Activated CD4-positive, alpha-beta T cell treated with anti-CD3 and anti-CD28 coated beads for 1 hour (primary cell): ENCODE data around the gene RHBDL2.
"Not testable (repeated sequence)": the region's sequence is repeated elsewhere in the genome, so short reads cannot be mapped to it uniquely, and the experiment has no call there.

Experiments used
- DNase-seq: peaks from one replicate; pipeline ENCODE4 v3.0.0-alpha.2; 2020

Gene RHBDL2

GRCh38 chr1:38873027-38873969, 68.3 kb downstream of the RHBDL2 start, which contains the start of gene MYCBP:
Gene MYCBP (minus strand): TSS chr1:38873348. CDS start chr1:38873305, 43 bp downstream.
- DNase-seq, result peak; percentile 97

- DNase-seq, result peak; percentile 16
Observed at GRCh38 chr1:38872401-38873026, 69.1 kb downstream of the RHBDL2 start.

DNA sequence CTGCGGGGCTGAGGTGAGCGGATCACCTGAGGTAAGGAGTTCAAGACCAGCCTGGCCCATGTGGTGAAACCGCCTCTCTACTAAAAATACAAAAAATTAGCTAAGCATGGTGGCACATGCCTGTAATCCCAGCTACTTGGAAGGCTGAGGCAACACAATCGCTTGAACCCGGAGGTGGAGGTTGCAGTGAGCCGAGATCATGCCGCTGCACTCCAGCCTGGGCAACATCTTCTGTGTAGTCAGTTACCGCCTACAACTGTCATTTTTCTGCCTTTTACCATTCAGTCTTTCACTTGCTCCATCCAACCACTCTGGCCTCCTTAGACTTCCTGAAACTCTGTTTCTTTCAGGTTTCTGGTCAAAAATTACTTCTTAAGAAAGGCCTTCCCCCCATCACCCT, 70.6 kb downstream of the RHBDL2 start:
- DNase-seq, result no peak

DNA sequence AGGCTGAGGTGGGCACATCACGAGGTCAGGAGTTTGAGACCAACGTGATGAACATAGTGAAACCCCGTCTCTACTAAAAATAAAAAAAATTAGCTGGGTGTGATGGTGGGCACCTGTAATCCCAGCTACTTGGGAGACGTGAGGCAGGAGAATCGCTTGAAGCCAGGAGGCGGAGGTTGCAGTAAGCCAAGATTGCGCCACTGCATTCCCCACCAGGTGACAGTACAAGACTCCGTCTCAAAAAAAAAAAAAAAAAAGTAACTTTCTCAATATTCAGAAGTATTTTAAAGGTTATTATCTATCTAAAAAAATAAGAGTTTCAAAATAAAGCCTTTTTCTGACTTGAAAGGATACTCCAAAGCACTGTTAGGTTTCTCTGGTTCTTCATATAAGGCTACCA, 74.4 kb downstream of the RHBDL2 start:
- DNase-seq, result no peak

GRCh38 chr1:38865112-38865715, 76.4 kb downstream of the RHBDL2 start:
- DNase-seq, result no peak

DNA sequence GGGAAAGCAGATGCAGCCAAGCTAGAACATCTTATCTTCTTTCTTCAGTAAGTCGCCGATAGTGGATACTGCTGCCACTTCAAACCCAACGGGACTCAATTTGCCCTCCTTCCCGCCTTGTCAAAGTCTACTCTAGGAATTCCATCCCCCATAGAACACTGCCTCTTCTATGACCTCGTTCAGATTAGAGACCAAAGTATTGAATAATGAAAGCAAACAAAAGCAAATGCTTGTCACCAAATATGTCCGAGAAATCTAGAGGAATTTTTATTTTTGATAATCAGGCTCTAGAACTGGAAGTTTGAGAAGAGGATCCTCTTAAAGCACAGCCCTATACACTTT, 81.2 kb downstream of the RHBDL2 start:
- no peak for DNase-seq

- peak; percentile 97 for DNase-seq
Observed at GRCh38 chr1:38859561-38860453, 81.8 kb downstream of the RHBDL2 start, which contains the start of gene RRAGC. Gene RRAGC (minus strand): TSS chr1:38859772. CDS start chr1:38859646, 126 bp downstream.

GRCh38 chr1:38858833-38859560, 82.6 kb downstream of the RHBDL2 start:
- DNase-seq, result peak; percentile 16

GRCh38 chr1:38852780-38853179, 88.8 kb downstream of the RHBDL2 start:
- no peak for DNase-seq

DNA sequence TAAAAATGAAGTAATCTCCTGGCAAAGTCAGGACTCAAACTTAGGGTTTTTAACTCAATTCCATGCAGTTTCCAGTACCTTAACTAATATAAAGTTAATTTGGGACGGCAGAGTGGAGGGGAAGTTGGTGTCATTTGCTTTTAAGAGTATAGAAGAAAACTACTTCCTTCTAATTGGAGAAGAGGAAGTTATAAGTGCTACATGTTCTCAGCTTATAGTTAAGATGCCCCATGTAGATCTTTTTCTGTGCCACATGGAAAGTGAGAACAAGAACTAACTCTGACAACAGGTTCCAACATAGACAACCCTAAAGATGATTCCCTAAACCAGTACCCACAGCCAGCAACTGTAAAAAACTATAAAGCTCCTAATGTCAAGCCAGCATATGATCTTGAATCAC, 93.6 kb downstream of the RHBDL2 start:
- no peak for DNase-seq

DNA sequence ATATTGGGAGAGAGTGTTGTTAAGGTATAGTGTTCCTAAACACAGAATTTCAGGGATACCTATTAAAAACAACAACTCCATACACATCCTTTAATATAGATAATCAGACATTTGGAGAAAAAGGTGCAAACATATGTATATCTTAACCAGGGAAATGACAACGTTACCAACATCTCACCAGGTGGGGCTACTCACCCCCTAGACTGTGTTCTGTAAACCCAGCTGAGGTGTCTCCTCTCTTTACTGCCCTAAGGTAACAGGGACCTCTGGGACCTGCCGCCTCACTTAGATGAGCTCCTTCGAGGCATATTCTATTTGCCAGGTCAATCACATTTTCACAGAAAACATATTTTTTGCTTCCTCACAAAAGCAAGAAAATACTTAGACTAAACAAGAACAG, 95.4 kb downstream of the RHBDL2 start:
- DNase-seq, result no peak

DNA sequence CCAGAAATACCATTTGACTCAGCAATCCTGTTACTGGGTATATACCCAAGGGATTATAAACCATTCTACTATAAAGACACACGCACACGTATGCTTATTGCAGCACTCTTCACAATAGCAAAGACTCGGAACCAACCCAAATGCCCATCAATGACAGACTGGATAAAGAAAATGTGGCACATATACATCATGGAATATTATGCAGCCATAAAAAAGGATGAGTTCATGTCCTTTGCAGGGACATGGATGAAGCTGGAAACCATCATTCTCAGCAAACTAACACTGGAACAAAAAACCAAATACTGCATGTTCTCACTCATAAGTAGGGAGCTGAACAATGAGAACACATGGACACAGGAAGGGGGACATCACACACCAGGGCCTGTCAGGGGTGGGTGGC, 96.5 kb downstream of the RHBDL2 start:
- DNase-seq, result not testable (repeated sequence)

GRCh38 chr1:38840281-38840680, 101.3 kb downstream of the RHBDL2 start:
- no peak for DNase-seq

GRCh38 chr1:38839363-38839762, 102.3 kb downstream of the RHBDL2 start:
- no peak for DNase-seq

GRCh38 chr1:38836316-38836715, 105.3 kb downstream of the RHBDL2 start:
- DNase-seq, result not testable (repeated sequence)
